ENCODE data around the gene DNM2.

DNA sequence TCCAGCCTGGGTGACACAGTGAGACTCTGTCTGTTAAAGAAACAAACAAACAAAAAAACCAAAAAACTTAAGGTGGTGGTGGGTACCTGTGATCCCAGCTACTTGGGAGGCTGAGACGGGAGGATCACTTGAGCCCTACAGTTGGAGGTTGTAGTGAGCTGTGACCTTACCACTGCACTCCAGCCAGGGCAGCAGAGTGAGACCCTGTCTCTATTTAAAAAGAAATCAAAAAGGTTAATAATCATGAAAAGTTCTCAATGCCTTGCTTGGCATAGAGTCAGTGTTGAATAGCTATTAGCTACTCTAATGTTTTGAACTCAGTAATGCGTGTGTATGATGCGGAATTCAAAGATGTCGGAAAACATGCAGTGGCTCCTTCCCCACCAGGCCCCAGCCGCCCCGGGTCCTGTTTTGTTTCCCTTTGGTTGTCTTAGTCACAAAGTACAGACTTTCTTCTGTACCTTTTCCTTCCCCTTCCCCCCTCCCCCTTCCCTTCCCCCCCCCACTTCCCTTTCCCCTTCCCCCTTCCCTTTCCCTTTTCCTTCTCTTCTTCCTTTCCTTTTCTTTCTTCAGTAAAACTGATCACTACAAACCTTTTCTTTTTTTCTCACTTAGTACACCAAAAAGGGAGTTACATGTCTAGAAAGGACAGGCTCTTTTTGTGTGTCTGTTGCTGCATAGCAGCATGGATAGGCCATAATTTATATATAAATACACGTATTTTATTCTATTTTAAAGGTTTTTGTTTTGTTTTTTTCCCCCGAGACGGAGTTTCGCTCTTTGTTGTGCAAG lies 35.2 kb downstream of the DNM2 start:
- TF ChIP-seq, protein P1, sequence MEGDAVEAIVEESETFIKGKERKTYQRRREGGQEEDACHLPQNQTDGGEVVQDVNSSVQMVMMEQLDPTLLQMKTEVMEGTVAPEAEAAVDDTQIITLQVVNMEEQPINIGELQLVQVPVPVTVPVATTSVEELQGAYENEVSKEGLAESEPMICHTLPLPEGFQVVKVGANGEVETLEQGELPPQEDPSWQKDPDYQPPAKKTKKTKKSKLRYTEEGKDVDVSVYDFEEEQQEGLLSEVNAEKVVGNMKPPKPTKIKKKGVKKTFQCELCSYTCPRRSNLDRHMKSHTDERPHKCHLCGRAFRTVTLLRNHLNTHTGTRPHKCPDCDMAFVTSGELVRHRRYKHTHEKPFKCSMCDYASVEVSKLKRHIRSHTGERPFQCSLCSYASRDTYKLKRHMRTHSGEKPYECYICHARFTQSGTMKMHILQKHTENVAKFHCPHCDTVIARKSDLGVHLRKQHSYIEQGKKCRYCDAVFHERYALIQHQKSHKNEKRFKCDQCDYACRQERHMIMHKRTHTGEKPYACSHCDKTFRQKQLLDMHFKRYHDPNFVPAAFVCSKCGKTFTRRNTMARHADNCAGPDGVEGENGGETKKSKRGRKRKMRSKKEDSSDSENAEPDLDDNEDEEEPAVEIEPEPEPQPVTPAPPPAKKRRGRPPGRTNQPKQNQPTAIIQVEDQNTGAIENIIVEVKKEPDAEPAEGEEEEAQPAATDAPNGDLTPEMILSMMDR (IDR thresholded peaks at IDR 0.05) = no peak
- no peak for TF ChIP-seq NR3C1 (CRISPR knock-in tag; conservative IDR thresholded peaks at IDR 0.05; ENCODE audit: low read depth)
- TF ChIP-seq, protein P2, sequence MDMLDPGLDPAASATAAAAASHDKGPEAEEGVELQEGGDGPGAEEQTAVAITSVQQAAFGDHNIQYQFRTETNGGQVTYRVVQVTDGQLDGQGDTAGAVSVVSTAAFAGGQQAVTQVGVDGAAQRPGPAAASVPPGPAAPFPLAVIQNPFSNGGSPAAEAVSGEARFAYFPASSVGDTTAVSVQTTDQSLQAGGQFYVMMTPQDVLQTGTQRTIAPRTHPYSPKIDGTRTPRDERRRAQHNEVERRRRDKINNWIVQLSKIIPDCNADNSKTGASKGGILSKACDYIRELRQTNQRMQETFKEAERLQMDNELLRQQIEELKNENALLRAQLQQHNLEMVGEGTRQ (CRISPR knock-in tag; IDR thresholded peaks at IDR 0.05) = no peak
- TF ChIP-seq ZNF232 (CRISPR knock-in tag; IDR thresholded peaks at IDR 0.05) = no peak
- TF ChIP-seq RELA (CRISPR knock-in tag; IDR thresholded peaks at IDR 0.05; ENCODE audit: borderline replicate concordance) = no peak
- no peak for TF ChIP-seq ETV6 (CRISPR knock-in tag; IDR thresholded peaks at IDR 0.05)
- no peak for TF ChIP-seq ZNF263 (CRISPR knock-in tag; IDR thresholded peaks at IDR 0.05; ENCODE audit: low read depth)
- TF ChIP-seq JUN (CRISPR knock-in tag; IDR thresholded peaks at IDR 0.05) = no peak
- TF ChIP-seq PRRX2 (CRISPR knock-in tag; IDR thresholded peaks at IDR 0.05) = no peak
- TF ChIP-seq, protein P3, sequence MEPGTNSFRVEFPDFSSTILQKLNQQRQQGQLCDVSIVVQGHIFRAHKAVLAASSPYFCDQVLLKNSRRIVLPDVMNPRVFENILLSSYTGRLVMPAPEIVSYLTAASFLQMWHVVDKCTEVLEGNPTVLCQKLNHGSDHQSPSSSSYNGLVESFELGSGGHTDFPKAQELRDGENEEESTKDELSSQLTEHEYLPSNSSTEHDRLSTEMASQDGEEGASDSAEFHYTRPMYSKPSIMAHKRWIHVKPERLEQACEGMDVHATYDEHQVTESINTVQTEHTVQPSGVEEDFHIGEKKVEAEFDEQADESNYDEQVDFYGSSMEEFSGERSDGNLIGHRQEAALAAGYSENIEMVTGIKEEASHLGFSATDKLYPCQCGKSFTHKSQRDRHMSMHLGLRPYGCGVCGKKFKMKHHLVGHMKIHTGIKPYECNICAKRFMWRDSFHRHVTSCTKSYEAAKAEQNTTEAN (CRISPR knock-in tag; IDR thresholded peaks at IDR 0.05) = no peak
- no peak for TF ChIP-seq SP1 (CRISPR knock-in tag; conservative IDR thresholded peaks at IDR 0.05)

Data from WTC11 (cell line).